ENCODE measurements around the gene OR2T35. TPM values are rescaled to one million over a fixed set of nuclear protein-coding genes. Genes with fewer than 3 reads are reported as not detected.
"Not testable (repeated sequence)": the region's sequence is repeated elsewhere in the genome, so short reads cannot be mapped to it uniquely, and the experiment has no call there.

OR2T35 gene
- not detected for total RNA-seq

- H3K27me3 ChIP-seq; H3K36me3 ChIP-seq; DNase-seq; H3K27ac ChIP-seq; ATAC-seq (ENCODE audit: low FRiP score in 2 of 2); H3K4me3 ChIP-seq; H3K4me1 ChIP-seq; H3K9me3 ChIP-seq: not testable (repeated sequence)
- 67 to 100% methylated on average over 1 to 3 of the region's 3 CpGs for WGBS, 2 donors
Measured at GRCh38 chr1:248645178-248645577, at the start of gene OR2T35. TSS of gene OR2T35 (minus strand) at chr1:248645278. CDS start at chr1:248639258, 6,020 bp downstream.

- Histone ChIP-seq H3K27ac (no peak overlapping the region), H3K27me3 (no peaks in the 10 kb centered on the region), H3K4me3 (no peak overlapping the region), H3K36me3 (no peaks in the 10 kb centered on the region), H3K4me1 (no peaks in the 10 kb centered on the region), H3K9me3 (no peaks in the 10 kb centered on the region)
- 82 to 86% methylated on average over 16 to 45 of the region's 51 CpGs for WGBS, 2 donors
- ATAC-seq (ENCODE audit: low FRiP score in 2 of 2) (peak; percentile 34 to 41), DNase-seq (peak in 1 of 2 donors; percentile 83)
- TF ChIP-seq CTCF (IDR thresholded peaks at IDR 0.05) (no peak), EP300 (IDR thresholded peaks at IDR 0.05) (no peak), POLR2AphosphoS5 (IDR thresholded peaks at IDR 0.05) (no peak), POLR2A (IDR thresholded peaks at IDR 0.05) (no peak)
Measured at GRCh38 chr1:248691567-248692155, 46.6 kb upstream of the OR2T35 start.

GRCh38 chr1:248688527-248689298 is 43.6 kb upstream of the OR2T35 start:
- Histone ChIP-seq H3K4me1 (no peaks in the 10 kb centered on the region), H3K27ac (no peak overlapping the region), H3K4me3 (no peak overlapping the region), H3K27me3 (no peaks in the 10 kb centered on the region), H3K9me3 (no peaks in the 10 kb centered on the region), H3K36me3 (no peaks in the 10 kb centered on the region)
- DNase-seq (no peak), ATAC-seq (ENCODE audit: low FRiP score in 2 of 2) (no peak)
- TF ChIP-seq EP300 (IDR thresholded peaks at IDR 0.05) = no peak
- no peak for TF ChIP-seq POLR2A (IDR thresholded peaks at IDR 0.05)
- no peak for TF ChIP-seq CTCF (IDR thresholded peaks at IDR 0.05)
- TF ChIP-seq POLR2AphosphoS5 (IDR thresholded peaks at IDR 0.05) = no peak
- 86 to 91% methylated on average over 4 of the region's 4 CpGs for WGBS, 2 donors

GRCh38 chr1:248686815-248687214 is 41.7 kb upstream of the OR2T35 start:
- Histone ChIP-seq H3K4me1 (no peaks in the 10 kb centered on the region), H3K9me3 (no peaks in the 10 kb centered on the region), H3K27me3 (no peaks in the 10 kb centered on the region), H3K4me3 (no peak overlapping the region), H3K27ac (no peak overlapping the region), H3K36me3 (no peaks in the 10 kb centered on the region)
- no peak for ATAC-seq (ENCODE audit: low FRiP score in 2 of 2)
- no peak for TF ChIP-seq POLR2AphosphoS5 (IDR thresholded peaks at IDR 0.05)
- no peak for TF ChIP-seq POLR2A (IDR thresholded peaks at IDR 0.05)
- no peak for TF ChIP-seq EP300 (IDR thresholded peaks at IDR 0.05)
- no peak for TF ChIP-seq CTCF (IDR thresholded peaks at IDR 0.05)
- WGBS, 2 donors = 42 to 46% methylated on average over 3 of the region's 3 CpGs
- DNase-seq = no peak

- Histone ChIP-seq H3K4me3 (no peak overlapping the region), H3K27ac (no peak overlapping the region), H3K36me3 (no peaks in the 10 kb centered on the region), H3K9me3 (no peaks in the 10 kb centered on the region), H3K4me1 (no peaks in the 10 kb centered on the region), H3K27me3 (no peaks in the 10 kb centered on the region)
- no peak for TF ChIP-seq EP300 (IDR thresholded peaks at IDR 0.05)
- TF ChIP-seq CTCF (IDR thresholded peaks at IDR 0.05) = no peak
- TF ChIP-seq POLR2A (IDR thresholded peaks at IDR 0.05) = no peak
- no peak for TF ChIP-seq POLR2AphosphoS5 (IDR thresholded peaks at IDR 0.05)
- no peak for DNase-seq
- WGBS, 2 donors = 79 to 89% methylated on average over 8 of the region's 8 CpGs
- no peak for ATAC-seq (ENCODE audit: low FRiP score in 2 of 2)
Measured at GRCh38 chr1:248681651-248682050, 36.6 kb upstream of the OR2T35 start.
